Vagina (tissue), 2 donors: ENCODE measurements around the gene ENTPD8.

ENCODE experiments used
- POLR2A ChIP-seq, 2 donors: fragments of 450-650 bp; IDR thresholded peaks; one replicate each; pipeline ENCODE4 v1.6.1; 2017; ENCODE audit warnings: antibody characterized with exemption in 2 of 2, mild to moderate bottlenecking in 2 of 2, moderate library complexity in 2 of 2
- POLR2AphosphoS5 ChIP-seq, 2 donors: sonication (generic); formaldehyde crosslinking; IDR thresholded peaks; one replicate each; pipeline ENCODE4 v1.9.0; 2017; ENCODE audit warnings: antibody characterized with exemption in 2 of 2, mild to moderate bottlenecking in 2 of 2, low read depth in 1 of 2; ENCODE audit not compliant: insufficient read depth in 1 of 2
- TF ChIP-seq, protein P1 (sequence below), 3 experiments: fragments of 450-650 bp in 2 of 3; fragments of 200-600 bp in 1 of 3; sonication (generic) in 1 of 3; IDR thresholded peaks; one replicate each; pipeline ENCODE4 v1.5.1; 2017 to 2019; ENCODE audit warnings: antibody characterized with exemption in 3 of 3, mild to moderate bottlenecking in 2 of 3, moderate library complexity in 2 of 3

DNA sequence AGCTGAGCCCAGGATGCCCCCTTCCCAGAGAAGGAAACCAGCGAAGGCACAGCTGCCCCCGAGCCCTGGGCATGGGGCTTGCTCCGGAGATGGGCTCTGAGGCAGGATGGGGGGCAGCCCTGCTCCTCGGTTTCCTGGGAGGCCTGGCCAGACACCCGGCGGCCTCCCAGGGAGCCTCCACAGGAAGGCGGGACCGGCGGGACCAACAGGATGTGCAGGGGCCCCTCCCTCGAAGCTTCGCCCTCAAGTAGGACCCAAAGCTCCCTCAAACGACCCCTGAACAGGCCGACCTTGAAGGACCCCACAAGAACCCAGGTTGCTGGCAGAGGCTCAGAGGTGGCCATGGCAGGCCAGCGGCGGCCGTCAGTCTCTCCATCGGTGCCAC is 29.9 kb downstream of the ENTPD8 start:
- TF ChIP-seq, protein P1, sequence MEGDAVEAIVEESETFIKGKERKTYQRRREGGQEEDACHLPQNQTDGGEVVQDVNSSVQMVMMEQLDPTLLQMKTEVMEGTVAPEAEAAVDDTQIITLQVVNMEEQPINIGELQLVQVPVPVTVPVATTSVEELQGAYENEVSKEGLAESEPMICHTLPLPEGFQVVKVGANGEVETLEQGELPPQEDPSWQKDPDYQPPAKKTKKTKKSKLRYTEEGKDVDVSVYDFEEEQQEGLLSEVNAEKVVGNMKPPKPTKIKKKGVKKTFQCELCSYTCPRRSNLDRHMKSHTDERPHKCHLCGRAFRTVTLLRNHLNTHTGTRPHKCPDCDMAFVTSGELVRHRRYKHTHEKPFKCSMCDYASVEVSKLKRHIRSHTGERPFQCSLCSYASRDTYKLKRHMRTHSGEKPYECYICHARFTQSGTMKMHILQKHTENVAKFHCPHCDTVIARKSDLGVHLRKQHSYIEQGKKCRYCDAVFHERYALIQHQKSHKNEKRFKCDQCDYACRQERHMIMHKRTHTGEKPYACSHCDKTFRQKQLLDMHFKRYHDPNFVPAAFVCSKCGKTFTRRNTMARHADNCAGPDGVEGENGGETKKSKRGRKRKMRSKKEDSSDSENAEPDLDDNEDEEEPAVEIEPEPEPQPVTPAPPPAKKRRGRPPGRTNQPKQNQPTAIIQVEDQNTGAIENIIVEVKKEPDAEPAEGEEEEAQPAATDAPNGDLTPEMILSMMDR (IDR thresholded peaks at IDR 0.05), result no peak
- TF ChIP-seq POLR2A (IDR thresholded peaks at IDR 0.05) (no peak), POLR2AphosphoS5 (IDR thresholded peaks at IDR 0.05; ENCODE audit: insufficient read depth in 1 of 2, low read depth in 1 of 2) (no peak)
